HepG2 (cell line): ENCODE measurements around the gene GCN1. TPM values are rescaled to one million over a fixed set of nuclear protein-coding genes. Genes with fewer than 3 reads are reported as not detected.

Experiments
- FOSL2 ChIP-seq: sonication (generic); formaldehyde crosslinking; IDR thresholded peaks from 2 replicates; pipeline ENCODE4 v1.4.0; 2020; ENCODE audit warnings: missing genetic modification reagents
- FOXP1 ChIP-seq, 2 experiments: fragments of 450-650 bp in 1 of 2; IDR thresholded peaks; 2 replicates each; pipeline ENCODE4 v1.6.1; 2017 to 2018; ENCODE audit warnings: antibody characterized with exemption in 1 of 2
- GABPA ChIP-seq, 2 experiments: IDR thresholded peaks; 2 replicates each; pipeline ENCODE4 v1.6.1; 2011 to 2016; ENCODE audit warnings: low read depth in 2 of 2, low read length in 1 of 2, missing biosample characterization in 1 of 2, missing genetic modification characterization in 1 of 2
- HMGA1 ChIP-seq: sonication (generic); formaldehyde crosslinking; conservative IDR thresholded peaks from 2 replicates; pipeline ENCODE4 v1.4.0; 2020; ENCODE audit warnings: missing genetic modification reagents
- HNF4G ChIP-seq, 2 experiments: sonication (generic) in 1 of 2; formaldehyde crosslinking in 1 of 2; IDR thresholded peaks; 2 replicates each; pipeline versions ENCODE4 v1.4.0 to v1.6.1; 2011 to 2020; ENCODE audit warnings: borderline replicate concordance in 2 of 2, low read depth in 2 of 2, mild to moderate bottlenecking in 2 of 2, low read length in 1 of 2, missing genetic modification reagents in 1 of 2, moderate library complexity in 1 of 2
- MEF2D ChIP-seq: sonication (generic); formaldehyde crosslinking; IDR thresholded peaks from 2 replicates; pipeline ENCODE4 v1.5.1; 2020; ENCODE audit warnings: mild to moderate bottlenecking, missing genetic modification reagents
- POLR2G ChIP-seq: fragments of 200-400 bp; formaldehyde crosslinking; IDR thresholded peaks from 2 replicates; pipeline ENCODE4 v1.6.1; 2018; ENCODE audit warnings: mild to moderate bottlenecking, low read depth, low read length, moderate library complexity
- U2AF1 ChIP-seq: fragments of 200-400 bp; formaldehyde crosslinking; optimal IDR thresholded peaks from 2 replicates; pipeline ENCODE3; 2017; ENCODE audit warnings: mild to moderate bottlenecking, low read depth, low read length
- ZBTB7B ChIP-seq: sonication (generic); formaldehyde crosslinking; IDR thresholded peaks from 2 replicates; pipeline ENCODE4 v1.4.0; 2020; ENCODE audit warnings: missing genetic modification reagents
- ZNF101 ChIP-seq: sonication (generic); formaldehyde crosslinking; IDR thresholded peaks from 2 replicates; pipeline ENCODE4 v1.4.0; 2020; ENCODE audit warnings: mild to moderate bottlenecking, low read depth, missing genetic modification reagents, borderline replicate concordance
- ZNF274 ChIP-seq: sonication (generic); formaldehyde crosslinking; IDR thresholded peaks from 2 replicates; pipeline ENCODE4 v1.5.1; 2020; ENCODE audit warnings: mild to moderate bottlenecking, missing genetic modification reagents
- ZNF282 ChIP-seq: fragments of 450-650 bp; IDR thresholded peaks from 2 replicates; pipeline ENCODE4 v1.6.1; 2018; ENCODE audit not compliant: partially characterized antibody
- ZNF350 ChIP-seq: sonication (generic); formaldehyde crosslinking; IDR thresholded peaks from 2 replicates; pipeline ENCODE4 v1.4.0; 2020; ENCODE audit warnings: mild to moderate bottlenecking, low read depth, missing genetic modification reagents, borderline replicate concordance
- ZNF460 ChIP-seq: sonication (generic); formaldehyde crosslinking; IDR thresholded peaks from 2 replicates; pipeline ENCODE4 v1.5.1; 2020; ENCODE audit warnings: missing genetic modification reagents, mild to moderate bottlenecking, borderline replicate concordance
- polyA plus RNA-seq, 8 experiments: library from polyadenylated mRNA; depleted of rRNA in 3 of 8; stranded (reverse) in 7 of 8; unstranded in 1 of 8; fragments of >200 nt; fragmentation: Illumina TruSeq in 4 of 8; extraction: Trizol in 4 of 8; gene quantifications; 2 replicates each; pipeline versions ENCODE4 v1.2.1 to v1.2.3, GENCODE V29; 2011 to 2016; ENCODE audit warnings: low read depth in 4 of 8, missing spikeins in 1 of 8, mixed read lengths in 1 of 8; ENCODE audit not compliant: insufficient read depth in 1 of 8
- total RNA-seq, 5 experiments: library from RNA; depleted of rRNA; stranded (reverse); fragments of >200 nt; fragmentation: Illumina TruSeq; extraction: Trizol; gene quantifications; 2 replicates each; pipeline ENCODE4 v1.2.3, GENCODE V29; 2016; ENCODE audit warnings: low read depth in 1 of 5
- TF ChIP-seq, protein P1 (sequence below): sonication (generic); formaldehyde crosslinking; IDR thresholded peaks from 2 replicates; pipeline ENCODE4 v1.5.1; 2020; ENCODE audit warnings: missing genetic modification reagents, mild to moderate bottlenecking, borderline replicate concordance
- TF ChIP-seq, protein P2 (sequence below): sonication (generic); formaldehyde crosslinking; IDR thresholded peaks from 2 replicates; pipeline ENCODE4 v1.4.0; 2020; ENCODE audit warnings: missing genetic modification reagents
- TF ChIP-seq, protein P3 (sequence below): sonication (generic); formaldehyde crosslinking; IDR thresholded peaks from 2 replicates; pipeline ENCODE4 v1.5.0; 2020; ENCODE audit warnings: mild to moderate bottlenecking, missing genetic modification reagents

Gene GCN1
- total and polyA plus RNA-seq, 2 of the 13 experiments (the other 11 are each of a cell fraction or from before 2014, with no cell fraction given), result 58.2 to 83.0 TPM

DNA sequence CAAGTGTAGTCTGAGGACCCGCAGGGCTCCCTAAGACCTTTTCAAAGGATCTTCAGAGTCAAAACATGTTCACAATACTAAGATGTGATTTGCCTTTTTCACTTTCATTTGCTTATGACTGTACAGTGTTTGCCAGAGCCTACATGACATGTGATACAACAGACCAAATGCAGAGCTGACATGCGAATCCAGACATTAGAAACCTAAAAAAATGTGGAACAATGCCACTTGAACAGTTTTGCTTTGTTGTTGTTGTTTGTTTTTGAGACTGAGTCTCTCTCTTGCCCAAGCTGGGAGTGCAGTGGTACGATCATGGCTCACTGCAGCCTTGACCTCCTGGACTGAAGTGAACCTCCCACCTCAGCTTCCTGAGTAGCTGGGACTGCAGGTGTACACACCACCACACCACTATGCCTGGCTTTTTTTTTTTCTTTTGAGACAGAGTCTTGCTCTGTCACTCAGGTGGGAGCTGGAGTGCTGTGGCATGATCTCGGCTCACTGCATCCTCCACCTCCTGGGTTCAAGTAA is 72.7 kb downstream of the GCN1 start (continued):
- TF ChIP-seq ZNF460 (CRISPR knock-in tag) (peak; percentile 53; the same call in 1 of the 2 replicates), POLR2G (no peak), ZNF101 (CRISPR knock-in tag) (no peak), FOSL2 (CRISPR knock-in tag) (peak; percentile 75), ZNF274 (CRISPR knock-in tag) (no peak), GABPA (IDR thresholded peaks at IDR 0.05; ENCODE audit: low read depth, low read length) (no peak), GABPA (CRISPR knock-in tag; IDR thresholded peaks at IDR 0.05; ENCODE audit: low read depth) (0 out of 2 replicates have a peak, but pooled peaks have one; percentile 25), HMGA1 (CRISPR knock-in tag) (no peak), FOXP1 (IDR thresholded peaks at IDR 0.05) (peak; percentile 87), FOXP1 (CRISPR knock-in tag; IDR thresholded peaks at IDR 0.05) (peak; percentile 92), ZNF282 (no peak), MEF2D (CRISPR knock-in tag) (no peak), ZBTB7B (CRISPR knock-in tag) (no peak), HNF4G (IDR thresholded peaks at IDR 0.05; ENCODE audit: borderline replicate concordance, low read depth, low read length) (0 out of 2 replicates have a peak, but pooled peaks have one; percentile 20), HNF4G (CRISPR knock-in tag; IDR thresholded peaks at IDR 0.05; ENCODE audit: borderline replicate concordance, low read depth) (0 out of 2 replicates have a peak, but pooled peaks have one; percentile 33), ZNF350 (CRISPR knock-in tag) (peak; percentile 20; the same call in 1 of the 2 replicates), U2AF1 (no peak)
- TF ChIP-seq, protein P1, sequence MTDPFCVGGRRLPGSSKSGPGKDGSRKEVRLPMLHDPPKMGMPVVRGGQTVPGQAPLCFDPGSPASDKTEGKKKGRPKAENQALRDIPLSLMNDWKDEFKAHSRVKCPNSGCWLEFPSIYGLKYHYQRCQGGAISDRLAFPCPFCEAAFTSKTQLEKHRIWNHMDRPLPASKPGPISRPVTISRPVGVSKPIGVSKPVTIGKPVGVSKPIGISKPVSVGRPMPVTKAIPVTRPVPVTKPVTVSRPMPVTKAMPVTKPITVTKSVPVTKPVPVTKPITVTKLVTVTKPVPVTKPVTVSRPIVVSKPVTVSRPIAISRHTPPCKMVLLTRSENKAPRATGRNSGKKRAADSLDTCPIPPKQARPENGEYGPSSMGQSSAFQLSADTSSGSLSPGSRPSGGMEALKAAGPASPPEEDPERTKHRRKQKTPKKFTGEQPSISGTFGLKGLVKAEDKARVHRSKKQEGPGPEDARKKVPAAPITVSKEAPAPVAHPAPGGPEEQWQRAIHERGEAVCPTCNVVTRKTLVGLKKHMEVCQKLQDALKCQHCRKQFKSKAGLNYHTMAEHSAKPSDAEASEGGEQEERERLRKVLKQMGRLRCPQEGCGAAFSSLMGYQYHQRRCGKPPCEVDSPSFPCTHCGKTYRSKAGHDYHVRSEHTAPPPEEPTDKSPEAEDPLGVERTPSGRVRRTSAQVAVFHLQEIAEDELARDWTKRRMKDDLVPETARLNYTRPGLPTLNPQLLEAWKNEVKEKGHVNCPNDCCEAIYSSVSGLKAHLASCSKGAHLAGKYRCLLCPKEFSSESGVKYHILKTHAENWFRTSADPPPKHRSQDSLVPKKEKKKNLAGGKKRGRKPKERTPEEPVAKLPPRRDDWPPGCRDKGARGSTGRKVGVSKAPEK, result no peak
- TF ChIP-seq, protein P2, sequence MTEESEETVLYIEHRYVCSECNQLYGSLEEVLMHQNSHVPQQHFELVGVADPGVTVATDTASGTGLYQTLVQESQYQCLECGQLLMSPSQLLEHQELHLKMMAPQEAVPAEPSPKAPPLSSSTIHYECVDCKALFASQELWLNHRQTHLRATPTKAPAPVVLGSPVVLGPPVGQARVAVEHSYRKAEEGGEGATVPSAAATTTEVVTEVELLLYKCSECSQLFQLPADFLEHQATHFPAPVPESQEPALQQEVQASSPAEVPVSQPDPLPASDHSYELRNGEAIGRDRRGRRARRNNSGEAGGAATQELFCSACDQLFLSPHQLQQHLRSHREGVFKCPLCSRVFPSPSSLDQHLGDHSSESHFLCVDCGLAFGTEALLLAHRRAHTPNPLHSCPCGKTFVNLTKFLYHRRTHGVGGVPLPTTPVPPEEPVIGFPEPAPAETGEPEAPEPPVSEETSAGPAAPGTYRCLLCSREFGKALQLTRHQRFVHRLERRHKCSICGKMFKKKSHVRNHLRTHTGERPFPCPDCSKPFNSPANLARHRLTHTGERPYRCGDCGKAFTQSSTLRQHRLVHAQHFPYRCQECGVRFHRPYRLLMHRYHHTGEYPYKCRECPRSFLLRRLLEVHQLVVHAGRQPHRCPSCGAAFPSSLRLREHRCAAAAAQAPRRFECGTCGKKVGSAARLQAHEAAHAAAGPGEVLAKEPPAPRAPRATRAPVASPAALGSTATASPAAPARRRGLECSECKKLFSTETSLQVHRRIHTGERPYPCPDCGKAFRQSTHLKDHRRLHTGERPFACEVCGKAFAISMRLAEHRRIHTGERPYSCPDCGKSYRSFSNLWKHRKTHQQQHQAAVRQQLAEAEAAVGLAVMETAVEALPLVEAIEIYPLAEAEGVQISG (CRISPR knock-in tag), result peak; percentile 57
- TF ChIP-seq, protein P3, sequence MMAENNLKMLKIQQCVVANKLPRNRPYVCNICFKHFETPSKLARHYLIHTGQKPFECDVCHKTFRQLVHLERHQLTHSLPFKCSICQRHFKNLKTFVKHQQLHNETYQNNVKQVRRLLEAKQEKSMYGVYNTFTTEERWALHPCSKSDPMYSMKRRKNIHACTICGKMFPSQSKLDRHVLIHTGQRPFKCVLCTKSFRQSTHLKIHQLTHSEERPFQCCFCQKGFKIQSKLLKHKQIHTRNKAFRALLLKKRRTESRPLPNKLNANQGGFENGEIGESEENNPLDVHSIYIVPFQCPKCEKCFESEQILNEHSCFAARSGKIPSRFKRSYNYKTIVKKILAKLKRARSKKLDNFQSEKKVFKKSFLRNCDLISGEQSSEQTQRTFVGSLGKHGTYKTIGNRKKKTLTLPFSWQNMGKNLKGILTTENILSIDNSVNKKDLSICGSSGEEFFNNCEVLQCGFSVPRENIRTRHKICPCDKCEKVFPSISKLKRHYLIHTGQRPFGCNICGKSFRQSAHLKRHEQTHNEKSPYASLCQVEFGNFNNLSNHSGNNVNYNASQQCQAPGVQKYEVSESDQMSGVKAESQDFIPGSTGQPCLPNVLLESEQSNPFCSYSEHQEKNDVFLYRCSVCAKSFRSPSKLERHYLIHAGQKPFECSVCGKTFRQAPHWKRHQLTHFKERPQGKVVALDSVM (CRISPR knock-in tag), result peak; percentile 55
